HG02678 (cell line): ENCODE measurements around the gene TIPRL.
"Not testable (repeated sequence)": the region's sequence is repeated elsewhere in the genome, so short reads cannot be mapped to it uniquely, and the experiment has no call there.

ENCODE experiments used
- ATAC-seq: cut with Tn5 transposase; IDR thresholded peaks from one replicate; pipeline ENCODE4 v1.9.1; 2021; ENCODE audit warnings: mild to moderate bottlenecking, moderate library complexity; ENCODE audit not compliant: unreplicated experiment

Gene TIPRL

DNA sequence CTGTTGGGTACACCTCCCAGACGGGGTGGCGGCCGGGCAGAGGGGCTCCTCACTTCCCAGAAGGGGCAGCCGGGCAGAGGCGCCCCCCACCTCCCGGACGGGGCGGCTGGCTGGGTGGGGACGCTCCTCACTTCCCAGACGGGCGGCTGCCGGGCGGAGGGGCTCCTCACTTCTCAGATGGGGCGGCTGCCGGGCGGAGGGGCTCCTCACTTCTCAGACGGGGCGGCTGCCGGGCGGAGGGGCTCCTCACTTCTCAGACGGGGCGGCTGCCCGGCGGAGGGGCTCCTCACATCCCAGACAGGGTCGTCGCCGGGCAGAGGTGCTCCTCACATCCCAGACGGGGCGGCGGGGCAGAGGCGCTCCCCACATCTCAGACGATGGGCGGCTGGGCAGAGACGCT lies 28.9 kb downstream of the TIPRL start:
- ATAC-seq: not testable (repeated sequence)

DNA sequence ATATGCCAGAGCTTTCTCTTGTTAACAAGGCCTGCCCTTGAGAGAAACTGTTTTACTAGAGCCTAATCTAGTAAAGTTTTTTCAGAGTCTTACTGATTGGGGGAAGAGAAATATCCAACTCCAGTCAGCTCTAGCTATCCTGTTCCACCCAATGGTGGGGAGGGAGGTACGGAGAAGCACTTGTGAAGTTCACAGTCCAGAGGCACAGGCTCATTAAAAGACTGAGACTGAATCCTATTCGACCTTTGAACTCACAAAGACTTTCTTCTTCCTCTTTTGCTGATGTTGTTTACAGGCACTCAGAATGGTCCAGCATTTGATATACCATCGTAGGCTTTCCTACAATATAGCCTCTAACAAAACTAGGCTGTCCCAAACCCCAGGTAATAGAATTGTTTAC lies 31.6 kb downstream of the TIPRL start:
- ATAC-seq: no peak

DNA sequence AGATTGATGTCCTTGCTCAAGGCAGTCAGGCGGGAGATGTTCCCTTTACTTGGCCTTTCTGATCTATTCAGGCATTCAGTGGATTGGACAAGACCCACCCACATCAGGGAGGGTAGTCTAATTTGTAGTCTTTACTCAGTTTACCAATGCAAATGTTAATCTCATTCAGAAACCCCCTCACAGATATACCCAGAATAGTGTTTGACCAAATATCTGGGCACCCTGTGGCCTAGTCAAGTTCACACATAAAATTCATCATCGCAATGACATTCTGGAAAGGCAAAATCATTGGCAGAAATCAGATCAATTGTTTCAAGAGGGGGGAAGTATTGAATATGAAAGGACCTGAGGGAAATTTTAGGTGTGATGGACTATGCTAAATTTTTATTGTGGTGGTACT lies 34.6 kb downstream of the TIPRL start:
- no peak for ATAC-seq

DNA sequence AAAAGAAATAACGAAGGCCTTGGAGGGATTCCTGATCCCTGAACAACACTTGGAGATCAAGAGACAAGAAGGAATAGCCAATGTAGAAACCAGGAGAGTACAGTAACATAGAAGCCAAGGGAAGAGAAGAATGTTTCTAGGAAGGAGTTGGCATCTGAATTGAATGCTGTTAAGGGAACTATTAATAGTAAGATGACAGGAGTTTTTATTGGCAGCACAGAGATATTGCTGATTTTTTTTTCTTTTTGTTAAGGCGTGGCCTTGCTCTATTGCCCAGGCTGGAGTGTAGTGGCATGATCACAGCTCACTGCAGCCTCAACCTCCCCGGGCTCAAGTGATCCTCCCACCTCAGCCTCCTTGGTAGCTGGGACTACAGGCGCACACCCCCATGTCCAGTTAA lies 37.4 kb downstream of the TIPRL start:
- no peak for ATAC-seq

DNA sequence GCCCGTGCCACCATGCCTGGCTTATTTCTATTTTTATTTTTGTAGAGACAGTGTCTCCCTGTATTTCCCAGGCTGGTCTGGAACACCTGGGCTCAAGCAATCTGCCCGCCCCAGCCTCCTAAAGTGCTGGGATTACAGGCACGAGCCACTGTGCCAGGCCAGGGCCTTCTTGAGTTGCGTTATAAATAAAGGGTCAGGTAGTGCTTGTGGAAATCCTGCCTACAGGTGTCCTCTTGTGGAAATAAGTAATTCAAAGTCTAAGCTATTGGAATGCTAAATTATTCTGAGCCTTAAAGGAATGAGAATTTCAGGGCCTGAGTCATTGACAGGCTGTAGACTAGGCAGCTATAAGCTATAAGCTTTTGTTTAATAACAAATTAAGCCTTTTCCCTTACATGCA lies 38.9 kb downstream of the TIPRL start:
- ATAC-seq: no peak

DNA sequence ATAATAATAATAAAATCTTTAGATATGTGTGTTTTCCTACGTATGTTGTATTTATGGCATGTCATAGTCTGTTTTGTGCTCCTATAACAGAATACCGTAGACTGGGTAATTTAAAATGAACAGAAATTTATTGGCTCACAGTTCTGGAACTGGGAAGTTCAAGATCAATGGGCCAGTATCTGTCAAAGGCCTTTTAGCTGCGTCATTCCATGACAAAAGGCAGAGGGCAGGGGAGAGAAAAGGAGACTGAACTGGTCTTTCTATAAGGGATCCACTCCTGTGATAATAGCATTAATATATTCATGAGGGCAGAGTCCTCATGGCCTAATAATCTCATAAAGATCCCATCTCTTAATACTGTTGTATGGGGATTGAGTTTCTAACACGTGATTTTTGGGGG lies 39.9 kb downstream of the TIPRL start:
- ATAC-seq: no peak

DNA sequence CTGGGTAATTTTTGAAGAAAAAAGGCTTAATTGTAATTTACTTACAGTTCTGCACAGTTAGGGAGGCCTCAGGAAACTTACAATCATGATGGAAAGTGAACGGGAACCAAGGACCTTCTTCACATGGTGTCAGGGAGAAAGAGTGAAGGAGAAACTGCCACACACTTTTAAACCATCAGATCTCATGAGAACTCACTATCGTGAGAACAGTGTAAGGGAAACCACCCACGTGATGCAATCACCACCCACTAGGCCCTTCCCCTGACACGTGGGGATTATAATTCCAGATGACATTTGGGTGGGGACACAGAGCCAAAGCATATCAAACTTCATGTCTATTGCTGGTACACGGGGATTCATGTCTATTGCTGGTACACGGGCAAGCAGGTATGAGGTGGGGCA lies 41.7 kb downstream of the TIPRL start:
- ATAC-seq: no peak

DNA sequence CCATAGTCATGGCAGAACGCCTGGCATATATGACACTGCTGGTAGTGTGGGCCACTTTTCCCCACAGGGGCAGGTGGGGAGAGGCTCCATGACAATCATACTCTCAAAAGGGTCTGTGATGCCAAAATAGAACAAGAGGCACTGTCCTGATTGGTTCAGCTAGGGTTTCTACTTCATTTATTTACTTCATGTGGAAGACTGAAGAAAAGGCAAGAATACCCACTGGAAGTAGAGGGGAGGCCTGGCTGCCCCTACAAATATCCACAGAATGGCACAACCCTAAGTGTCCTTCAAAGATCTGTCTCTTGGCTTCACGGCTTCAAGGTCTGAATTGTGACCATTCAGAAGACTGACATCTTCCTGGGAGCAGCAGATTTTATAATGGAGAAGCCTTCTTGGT lies 42.5 kb downstream of the TIPRL start:
- ATAC-seq: no peak

DNA sequence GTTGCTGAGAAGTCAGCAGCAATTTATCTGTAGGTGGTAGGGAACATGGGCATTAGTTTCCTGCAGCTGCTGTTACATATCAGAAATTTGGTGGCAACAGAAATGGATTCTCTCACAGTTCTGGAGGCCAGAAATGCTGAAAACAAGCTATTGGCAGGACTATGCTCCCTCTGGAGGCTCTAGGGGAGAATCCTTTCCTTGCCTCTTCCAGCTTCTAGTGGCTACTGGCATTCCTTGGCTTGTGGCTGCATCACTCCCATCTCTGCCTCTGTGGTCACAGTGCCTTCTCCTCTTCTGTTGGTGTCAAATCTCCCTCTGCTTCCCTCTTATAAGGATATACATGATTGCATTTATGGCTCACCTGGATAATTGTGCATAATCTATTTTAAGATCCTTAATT lies 44.5 kb downstream of the TIPRL start:
- ATAC-seq: no peak

DNA sequence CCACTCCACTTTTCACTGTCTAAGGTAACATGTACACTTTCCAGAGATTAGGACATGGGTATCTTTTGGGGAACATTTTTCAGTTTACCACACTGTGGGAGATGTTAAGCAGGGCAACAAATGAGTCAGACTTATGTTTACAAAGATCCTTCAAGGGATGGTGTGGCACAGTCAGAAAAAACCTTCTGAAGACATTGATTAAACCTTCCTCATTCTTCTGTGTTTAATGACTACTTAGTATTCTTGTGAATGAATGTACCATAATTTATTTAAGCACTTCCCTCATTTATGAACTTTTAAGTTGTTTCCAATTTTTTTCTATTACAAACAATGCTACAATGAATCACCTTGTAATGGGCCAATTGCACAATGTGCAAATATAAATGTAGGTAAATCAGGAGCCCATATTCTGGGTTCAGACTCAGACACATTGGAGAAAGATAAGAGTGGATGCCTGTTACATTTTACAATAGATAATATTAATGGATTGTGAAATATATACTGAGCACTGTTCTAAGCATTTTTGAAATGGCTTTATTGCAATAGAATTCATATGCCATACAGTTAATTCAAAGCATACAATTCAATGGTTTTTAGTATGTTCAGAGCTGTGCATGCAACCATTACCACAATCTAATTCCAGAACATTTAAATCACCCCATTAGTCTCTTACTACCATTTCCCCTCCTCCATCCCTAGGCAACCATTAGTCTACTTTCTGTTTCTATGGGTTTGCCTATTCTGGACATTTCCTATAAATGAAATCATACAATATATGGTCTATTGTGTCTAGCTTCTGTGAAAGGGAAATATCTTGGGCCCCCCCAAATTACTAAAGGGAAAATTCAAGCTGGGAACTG lies 45.1 kb downstream of the TIPRL start:
- no peak for ATAC-seq

DNA sequence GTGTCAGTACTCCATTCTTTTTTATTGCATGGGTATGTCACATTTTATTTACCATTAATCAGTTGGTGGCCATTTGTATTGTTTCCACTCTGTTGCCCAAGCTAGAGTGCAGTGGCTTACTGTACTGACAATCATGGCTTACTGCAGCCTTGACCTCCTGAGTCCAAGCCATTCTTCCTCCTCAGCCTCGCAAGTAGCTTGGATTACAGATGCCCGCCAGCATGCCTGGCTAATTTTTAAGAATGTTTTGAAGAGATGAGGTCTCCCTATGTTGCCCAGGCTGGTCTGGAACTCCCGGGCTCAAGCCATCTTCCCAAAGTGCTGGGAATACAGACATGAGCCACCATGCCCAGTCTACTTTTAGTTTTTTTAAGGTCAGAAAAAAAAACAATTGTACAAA lies 46.2 kb downstream of the TIPRL start:
- no peak for ATAC-seq

DNA sequence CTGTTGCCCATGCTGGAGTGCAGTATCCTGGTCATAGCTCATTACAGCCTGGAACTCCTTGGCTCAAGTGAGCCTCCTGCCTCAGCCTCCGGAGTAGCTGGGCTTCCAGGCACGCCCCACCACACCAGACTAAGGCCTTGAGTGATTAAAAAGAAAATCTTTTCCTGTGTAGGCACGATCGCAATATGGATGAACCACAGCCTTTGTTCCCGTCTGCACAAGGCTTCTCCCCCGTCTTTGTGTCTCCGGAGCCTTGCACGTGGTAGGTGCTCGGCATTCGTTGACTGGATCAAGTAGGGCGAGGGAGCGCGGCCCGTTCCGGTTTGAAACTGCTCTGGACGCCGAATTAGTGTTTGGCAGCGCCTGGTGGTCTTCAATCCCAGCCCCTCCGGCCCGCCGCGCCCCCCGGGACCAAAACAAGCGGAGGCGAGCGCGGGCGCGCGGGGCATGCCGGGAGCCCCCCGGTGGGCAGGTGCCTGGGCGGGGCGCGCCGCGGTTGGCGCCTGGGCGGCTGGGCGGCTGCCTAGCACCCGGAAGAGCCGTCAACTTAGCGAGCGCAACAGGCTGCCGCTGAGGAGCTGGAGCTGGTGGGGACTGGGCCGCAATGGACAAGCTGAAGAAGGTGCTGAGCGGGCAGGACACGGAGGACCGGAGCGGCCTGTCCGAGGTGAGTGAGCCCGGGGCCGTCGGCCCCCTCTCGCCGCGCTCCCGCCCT lies 46.9 kb downstream of the TIPRL start, which contains the start of gene SFT2D2:
SFT2D2 (plus strand) TSS at position 529 of the 715 bp plus-strand sequence; CDS start at position 605, 76 bp downstream.
- peak; percentile 87 for ATAC-seq

DNA sequence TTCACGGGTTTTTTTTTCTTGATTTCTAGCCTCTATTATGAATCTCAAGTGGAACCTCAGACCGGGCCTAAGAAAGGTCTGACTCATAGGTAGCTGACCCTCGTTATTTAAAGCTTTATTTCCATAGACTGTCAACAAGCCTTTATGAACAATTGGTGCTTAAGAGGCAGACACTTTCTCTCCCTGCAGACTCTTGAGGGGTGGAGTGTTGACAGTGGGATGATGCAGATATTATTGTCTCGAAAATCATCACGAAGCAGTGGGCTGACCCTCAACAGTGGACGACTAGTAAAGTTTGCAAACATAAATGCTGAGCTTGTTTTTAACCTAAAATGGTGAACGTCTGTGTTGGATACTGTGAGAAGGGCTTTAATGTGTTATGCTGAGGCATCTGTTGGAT lies 48.9 kb downstream of the TIPRL start:
- no peak for ATAC-seq

DNA sequence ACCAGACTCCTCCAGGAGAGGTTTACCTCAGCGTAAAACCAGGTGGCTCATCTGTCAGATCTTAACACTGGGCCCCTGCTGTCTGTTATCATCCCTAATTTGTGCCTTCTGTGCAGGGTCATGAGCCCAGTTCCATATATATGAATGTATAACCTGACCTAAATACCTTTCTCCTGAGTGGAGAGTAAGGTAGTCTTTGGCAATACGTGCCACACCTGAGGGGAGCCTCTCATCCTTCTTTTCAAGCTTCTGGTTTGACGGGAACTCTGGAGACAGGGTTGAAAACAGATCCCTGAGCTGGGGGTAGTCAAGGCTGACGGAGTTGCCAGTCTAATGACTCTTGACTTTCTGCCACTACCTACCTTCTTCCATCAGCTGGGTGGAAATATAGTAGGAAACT lies 51.1 kb downstream of the TIPRL start:
- ATAC-seq: no peak

DNA sequence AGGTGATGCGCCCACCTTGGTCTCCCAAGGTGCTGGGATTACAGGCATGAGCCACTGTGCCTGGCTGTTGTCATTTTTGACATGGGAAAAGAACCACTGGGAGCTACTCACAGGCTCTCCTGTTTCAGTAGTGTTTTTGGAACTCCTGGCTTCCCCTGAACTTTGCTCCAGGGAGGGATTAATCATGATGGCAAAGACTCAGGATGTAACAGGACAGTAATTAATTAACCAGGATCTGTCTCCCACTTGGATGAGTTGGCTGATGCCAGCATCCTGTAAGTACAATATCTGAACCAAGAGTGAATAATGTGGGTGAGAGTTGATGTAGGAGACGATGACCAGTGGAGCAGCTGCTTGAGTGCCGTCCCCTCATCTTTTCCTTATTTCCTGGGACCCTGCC lies 51.9 kb downstream of the TIPRL start:
- ATAC-seq: no peak

DNA sequence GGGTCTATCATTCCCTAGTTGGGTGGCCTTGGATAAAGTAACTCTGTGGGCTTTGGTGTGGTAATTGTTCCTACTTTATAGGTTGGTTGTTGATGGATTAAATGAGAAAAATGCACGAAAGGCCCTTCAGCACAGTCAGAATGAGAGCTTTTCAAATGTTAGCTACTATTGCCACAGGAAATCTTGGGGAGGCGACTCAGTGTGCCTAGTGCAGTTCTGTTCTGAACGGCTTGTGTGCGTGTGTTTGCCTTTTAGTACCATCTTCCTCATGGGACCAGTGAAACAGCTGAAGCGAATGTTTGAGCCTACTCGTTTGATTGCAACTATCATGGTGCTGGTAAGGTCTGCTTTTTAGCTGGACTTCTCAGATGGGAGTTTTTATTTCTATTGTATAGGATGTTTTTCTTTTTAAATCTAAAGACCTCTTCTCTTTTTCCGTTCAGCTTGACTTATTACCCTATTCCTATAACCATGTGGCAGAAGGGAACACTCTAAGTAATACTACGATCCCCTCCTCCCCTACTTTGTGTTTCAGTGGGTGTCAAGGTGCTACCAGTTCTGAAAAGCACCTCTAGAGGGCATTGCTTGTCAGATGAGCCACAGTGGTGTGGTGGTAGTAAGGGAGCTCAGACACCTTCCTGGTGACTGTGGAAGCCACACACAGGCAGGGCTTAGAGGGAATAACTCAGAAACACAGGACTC lies 56.2 kb downstream of the TIPRL start:
- ATAC-seq: peak; percentile 86

DNA sequence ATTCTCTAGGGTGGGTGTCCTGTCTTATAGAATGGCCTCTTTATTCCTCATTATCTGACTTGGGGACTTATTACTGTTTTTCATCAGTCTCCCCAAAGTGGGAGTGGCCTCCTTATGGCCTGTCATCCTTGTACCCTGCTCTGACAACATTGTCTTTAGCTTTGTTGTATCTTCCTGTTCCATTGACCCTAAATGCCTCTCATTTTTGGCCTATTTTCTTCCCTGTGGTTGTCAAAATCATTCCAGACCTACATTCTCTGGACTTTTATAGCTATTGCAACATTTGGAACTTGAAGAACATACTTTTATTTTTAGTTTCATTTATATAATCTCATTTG lies 56.8 kb downstream of the TIPRL start:
- no peak for ATAC-seq

DNA sequence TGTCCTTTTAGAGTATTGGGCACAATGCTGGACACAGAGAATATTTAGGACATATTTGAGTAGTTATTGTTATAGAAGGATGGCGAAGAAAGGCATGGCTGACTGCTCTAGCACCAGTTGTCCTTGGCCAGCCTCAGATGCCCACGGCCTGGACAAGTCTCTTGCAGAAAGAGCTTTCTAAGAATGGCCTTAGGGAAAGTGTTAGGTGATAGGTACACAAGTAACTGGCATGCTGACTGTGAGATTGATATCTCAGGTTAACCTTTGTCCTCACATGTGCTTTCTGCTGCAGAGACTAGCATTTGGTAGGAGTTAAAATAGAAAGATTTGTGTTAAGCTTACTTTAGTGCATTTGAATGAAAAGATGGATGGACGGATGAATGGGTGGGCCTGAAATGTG lies 57.2 kb downstream of the TIPRL start:
- ATAC-seq: no peak

DNA sequence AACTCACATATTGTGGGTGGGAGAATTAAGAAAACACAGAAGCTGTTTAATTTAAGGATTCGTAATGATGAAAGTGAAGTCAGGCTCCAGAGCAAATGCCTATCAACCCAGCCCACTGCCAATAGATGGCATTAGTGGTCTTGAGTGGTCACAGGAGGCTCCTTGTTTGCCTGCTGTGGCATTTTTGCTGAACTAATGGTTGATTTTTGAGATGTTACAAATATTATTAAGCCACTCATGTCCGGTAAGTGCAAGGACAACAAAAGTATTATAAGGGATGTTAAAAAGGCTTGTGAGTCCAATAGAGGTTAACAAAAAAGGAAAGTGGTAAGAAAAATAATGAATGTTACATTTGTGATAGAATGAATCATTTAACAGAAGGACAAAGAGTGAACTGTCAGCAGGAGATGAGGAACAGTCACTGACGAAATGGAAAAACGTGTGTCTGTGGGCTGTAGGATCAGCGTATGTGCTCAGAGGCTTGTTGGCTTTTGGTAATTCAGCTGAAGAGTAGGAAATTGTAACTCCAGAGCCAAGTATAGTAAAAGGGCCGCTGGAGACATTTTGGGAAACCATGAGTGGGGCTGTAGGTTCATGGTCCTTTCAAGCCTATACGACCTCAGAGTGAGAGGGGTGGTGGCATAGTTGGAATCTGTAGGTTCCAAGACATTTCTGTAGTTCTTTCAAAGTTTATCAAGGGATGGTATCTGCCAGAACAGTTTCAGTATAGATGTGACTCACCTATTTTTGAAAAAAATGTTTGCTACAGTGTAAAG lies 58.3 kb downstream of the TIPRL start:
- ATAC-seq: no peak

DNA sequence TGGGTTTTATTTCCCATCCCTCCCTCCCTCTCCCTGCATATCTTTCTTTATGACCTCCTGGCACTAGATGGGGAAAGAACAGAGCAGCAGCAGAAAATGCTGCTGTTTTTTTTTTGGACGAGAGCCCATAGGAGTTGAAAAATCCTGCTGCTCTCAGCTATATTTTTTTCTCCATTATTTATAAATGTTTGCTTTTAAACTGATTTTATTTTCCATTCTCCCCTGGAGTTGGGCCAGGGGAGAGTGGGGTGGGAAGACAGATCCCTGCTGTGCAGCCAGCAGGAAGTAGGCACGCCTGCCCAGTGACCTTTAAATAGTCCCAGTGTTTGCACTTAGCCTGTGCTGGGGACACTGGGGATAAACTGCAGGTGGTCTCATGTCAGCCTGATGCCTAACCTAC lies 64.4 kb downstream of the TIPRL start:
- no peak for ATAC-seq

DNA sequence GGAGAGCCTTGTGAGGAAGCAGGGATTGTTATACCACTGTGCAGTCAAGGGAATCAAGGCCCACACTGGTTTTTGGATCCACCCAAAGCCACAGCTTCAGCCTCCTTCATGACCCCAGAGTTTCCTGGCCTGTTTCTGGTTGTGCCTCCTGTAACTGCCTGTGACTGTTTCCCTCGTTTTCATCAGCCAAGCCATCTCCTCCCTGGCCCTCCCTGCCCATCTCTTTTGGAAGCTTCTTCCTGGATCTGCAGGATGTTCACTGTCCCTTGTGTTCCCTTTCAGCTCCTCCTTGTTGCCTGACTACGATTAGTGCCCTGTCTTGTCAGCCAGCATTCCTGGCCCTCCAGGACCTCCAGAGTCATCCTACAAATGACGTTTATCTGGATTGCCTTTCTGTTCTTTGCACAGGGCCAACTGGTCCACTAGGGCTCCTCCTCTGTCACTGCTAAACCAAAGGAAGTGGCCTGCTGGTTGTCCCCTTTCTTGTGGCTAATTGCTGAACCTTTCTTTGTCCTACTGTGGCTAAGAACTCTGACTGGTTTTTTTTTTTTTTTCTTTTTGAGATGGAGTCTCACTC lies 65.0 kb downstream of the TIPRL start:
- no peak for ATAC-seq
